Activated T-helper 1 cell treated with anti-CD3 and anti-CD28 coated beads, Interleukin-12 subunit alpha, Interleukin-12 subunit beta, Interleukin-2, Interleukin-4 antibody, amounts not matched to agents 30 ng/mL and 10 ng/mL and 1 ng/mL, durations not matched to agents 14 hours and 24 hours and 36 hours (primary cell): ENCODE data around the gene LPCAT1. TPM values are rescaled to one million over a fixed set of nuclear protein-coding genes. Genes with fewer than 3 reads are reported as not detected.

Source experiments
- DNase-seq: peaks from one replicate; pipeline ENCODE4 v3.0.0; 2021; ENCODE audit warnings: low spot score
- H3K27ac Mint-ChIP-seq: one replicate; pipeline ENCODE4 v1.8.0; 2021; ENCODE audit warnings: mild to moderate bottlenecking, mixed read lengths
- H3K27me3 Mint-ChIP-seq: one replicate; pipeline ENCODE4 v1.8.0; 2022; ENCODE audit warnings: mild to moderate bottlenecking, moderate library complexity, mixed read lengths; ENCODE audit not compliant: insufficient read depth
- H3K36me3 Mint-ChIP-seq: one replicate; pipeline ENCODE4 v1.8.0; 2021; ENCODE audit warnings: low read depth, mixed read lengths
- H3K4me1 Mint-ChIP-seq: one replicate; pipeline ENCODE4 v1.8.0; 2021; ENCODE audit warnings: low read depth, mixed read lengths
- H3K4me3 Mint-ChIP-seq: one replicate; pipeline ENCODE4 v1.8.0; 2021; ENCODE audit warnings: mild to moderate bottlenecking, moderate library complexity, mixed read lengths
- H3K9me3 Mint-ChIP-seq: one replicate; pipeline ENCODE4 v1.8.0; 2021; ENCODE audit warnings: mixed read lengths
- intact Hi-C: fragments of 100-400 bp; cut with micrococcal nuclease; formaldehyde crosslinking; loops from one replicate; pipeline ENCODE4 v1.15.1; 2024
- total RNA-seq: library from RNA; stranded (reverse); gene quantifications from 2 replicates; pipeline ENCODE4 v1.2.3, GENCODE V29; 2022

Gene LPCAT1
- total RNA-seq, 1 donor from 2014 or later: 103 TPM

DNA sequence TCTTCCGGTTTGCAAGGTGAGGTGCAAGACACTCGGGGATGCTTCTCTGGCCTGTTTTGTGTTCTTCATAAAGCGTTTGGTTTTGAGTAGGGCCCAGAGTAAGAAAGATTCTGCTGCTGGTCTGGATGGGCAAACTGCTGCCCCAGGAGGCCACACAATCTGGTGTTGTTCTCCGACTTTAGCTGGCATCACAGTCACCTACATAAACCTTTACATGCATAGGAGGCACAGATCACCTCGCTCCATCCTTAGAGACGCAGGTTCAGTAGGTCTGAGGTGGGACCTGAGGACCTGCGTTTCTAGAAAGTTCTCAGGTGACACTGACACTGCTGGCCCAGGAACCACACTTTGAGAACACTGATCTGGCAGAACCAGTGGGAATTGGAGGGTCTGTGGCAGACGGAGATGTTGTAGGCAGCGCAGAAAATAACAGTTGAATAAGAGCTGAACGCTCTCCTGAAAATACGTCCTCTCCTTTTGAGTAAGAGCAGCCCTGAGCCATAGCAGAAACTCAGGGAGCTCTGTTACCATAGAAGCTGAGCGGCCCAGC lies 74.6 kb downstream of the LPCAT1 start:
- no peaks in the 10 kb centered on the region for H3K36me3 Mint-ChIP-seq
- no peaks in the 10 kb centered on the region for H3K4me1 Mint-ChIP-seq
- peaks cover 13% of the 10 kb centered on the region for H3K9me3 Mint-ChIP-seq
- H3K27ac Mint-ChIP-seq: no peak overlapping the region
- DNase-seq: no peak
- peaks cover 40% of the 10 kb centered on the region for H3K27me3 Mint-ChIP-seq
- no peak overlapping the region for H3K4me3 Mint-ChIP-seq
- intact Hi-C loops: no loop called here

- intact Hi-C loops: no loop called here
- no peaks in the 10 kb centered on the region for H3K4me1 Mint-ChIP-seq
- peaks cover 46% of the 10 kb centered on the region for H3K27me3 Mint-ChIP-seq
- DNase-seq: no peak
- H3K36me3 Mint-ChIP-seq: no peaks in the 10 kb centered on the region
- no peak overlapping the region for H3K27ac Mint-ChIP-seq
- H3K9me3 Mint-ChIP-seq: peaks cover 7% of the 10 kb centered on the region
- no peak overlapping the region for H3K4me3 Mint-ChIP-seq
These were observed 75.2 kb downstream of the LPCAT1 start for GRCh38 chr5:1448511-1449011.

DNA sequence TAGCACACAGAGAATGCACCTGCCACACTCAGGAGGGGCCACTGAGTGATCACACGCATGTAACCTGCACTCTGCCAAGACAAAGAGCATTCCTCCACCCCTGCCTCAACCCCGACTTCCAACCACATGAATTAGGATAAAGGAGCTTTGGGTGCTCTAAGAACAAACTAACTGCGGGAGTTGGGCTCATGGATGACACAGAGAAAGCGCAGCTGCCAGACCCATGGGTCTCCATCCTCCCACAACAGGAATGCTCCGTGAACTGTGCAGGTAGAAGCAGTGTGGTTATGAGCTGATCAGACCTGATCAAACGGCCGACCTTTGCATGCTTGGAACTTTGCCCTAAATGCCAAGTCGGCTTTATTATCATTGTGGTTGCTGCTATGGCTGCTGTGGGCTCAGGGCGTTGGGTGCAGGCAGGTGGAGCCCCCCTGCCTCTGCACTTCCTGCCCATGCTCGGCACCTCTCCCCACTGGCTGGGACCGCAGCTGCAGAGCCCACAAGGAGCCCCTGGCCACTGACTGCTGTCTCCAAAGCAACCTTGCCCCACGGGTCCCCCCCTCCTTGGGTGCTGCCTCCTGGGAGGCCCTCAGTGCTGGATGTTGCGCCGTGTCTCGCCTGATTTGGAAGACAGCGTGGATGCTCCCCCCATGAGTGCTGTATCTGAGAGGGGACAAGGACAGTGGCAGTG lies 75.9 kb downstream of the LPCAT1 start:
- H3K4me1 Mint-ChIP-seq: no peaks in the 10 kb centered on the region
- intact Hi-C loops: no loop called here
- H3K36me3 Mint-ChIP-seq: no peaks in the 10 kb centered on the region
- DNase-seq: no peak
- no peak overlapping the region for H3K4me3 Mint-ChIP-seq
- H3K9me3 Mint-ChIP-seq: no peaks in the 10 kb centered on the region
- no peak overlapping the region for H3K27ac Mint-ChIP-seq
- peaks cover 45% of the 10 kb centered on the region for H3K27me3 Mint-ChIP-seq

DNA sequence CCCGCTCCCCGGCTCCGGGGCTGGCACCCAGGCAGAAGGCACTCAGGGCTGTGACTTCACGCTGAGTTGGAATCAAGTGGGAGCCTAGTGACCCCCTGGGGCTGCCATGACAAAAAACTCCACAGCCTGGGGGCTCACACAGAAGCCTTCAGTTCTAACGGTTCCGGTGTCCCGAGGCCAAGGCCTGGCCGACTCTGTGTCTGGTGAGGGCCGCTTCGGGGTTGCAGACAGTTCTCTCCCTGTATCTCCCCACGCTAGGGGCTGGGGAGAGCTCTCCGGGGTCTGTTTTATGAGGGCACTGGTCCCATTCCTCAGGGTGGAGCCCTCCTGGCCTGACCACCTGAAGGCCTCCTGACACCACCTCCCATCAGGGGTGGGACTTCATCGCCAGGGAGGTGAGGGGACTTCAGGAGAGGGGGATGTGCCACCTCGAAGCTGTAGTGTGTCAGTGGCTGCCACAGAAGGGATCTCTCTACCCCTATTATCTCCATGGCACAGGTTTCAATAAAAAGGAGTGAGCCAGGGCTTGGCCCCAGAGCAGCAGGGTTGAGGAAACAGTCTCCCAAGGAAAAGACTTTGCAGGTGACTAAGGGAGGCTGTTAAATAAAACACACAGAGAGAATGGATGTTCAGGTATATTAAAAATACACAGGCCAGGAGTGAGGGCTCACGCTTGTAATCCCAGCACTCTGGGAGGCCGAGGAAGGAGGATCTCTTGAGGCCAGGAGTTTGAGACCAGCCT lies 77.0 kb downstream of the LPCAT1 start:
- Mint-ChIP-seq H3K27me3 (peaks cover 39% of the 10 kb centered on the region), H3K4me1 (no peaks in the 10 kb centered on the region), H3K27ac (no peak overlapping the region), H3K9me3 (no peaks in the 10 kb centered on the region), H3K36me3 (no peaks in the 10 kb centered on the region), H3K4me3 (no peak overlapping the region)
- DNase-seq: no peak
- intact Hi-C loops: no loop called here

DNA sequence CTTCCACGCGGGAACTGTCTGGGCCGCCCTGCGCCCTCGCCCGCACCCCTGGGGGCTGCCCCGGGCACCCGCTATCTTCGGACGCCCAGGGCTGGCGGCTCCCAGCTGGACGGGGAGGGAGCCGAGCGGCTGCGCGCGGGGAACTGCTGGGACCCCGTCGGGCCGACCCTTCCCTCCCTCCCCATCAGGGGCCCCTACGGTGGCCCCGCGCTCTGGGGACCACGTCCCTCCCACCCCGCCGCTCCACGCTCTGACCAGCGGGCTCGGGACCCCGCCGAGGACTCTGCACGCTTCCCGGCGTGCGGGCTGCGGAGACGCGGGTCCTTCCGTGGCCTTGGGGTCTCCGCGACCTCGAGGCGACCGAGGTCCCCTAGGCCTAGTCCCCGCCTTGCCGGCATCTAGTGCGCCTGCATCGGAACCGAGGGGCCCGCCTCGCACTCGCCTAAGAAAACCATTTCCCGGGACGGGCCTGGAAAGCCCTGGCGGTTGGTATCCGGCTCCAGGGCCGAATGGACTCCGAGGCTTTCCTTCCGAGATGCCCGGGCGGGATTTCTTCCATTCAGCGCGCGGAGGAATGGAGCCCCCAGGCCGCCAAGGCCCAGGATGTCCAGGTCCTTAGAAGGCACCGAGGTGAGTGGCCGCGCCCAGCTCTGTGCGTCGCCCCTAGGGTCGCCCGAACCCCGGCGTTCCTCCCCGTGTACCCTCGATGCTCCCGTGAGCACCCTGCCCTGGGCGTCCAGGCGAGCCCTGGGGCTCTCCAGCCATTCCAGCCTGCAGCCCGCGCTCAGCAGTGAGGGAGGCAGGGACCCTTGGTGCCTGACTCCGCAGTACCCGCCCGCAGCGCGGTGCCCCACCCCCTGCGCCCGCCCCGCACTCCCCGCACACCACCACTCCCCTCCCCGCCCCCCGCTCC lies 77.8 kb downstream of the LPCAT1 start:
- Mint-ChIP-seq H3K27ac (no peak overlapping the region), H3K36me3 (no peaks in the 10 kb centered on the region), H3K4me1 (no peaks in the 10 kb centered on the region), H3K4me3 (no peak overlapping the region), H3K27me3 (peaks cover 35% of the 10 kb centered on the region), H3K9me3 (no peaks in the 10 kb centered on the region)
- DNase-seq: no peak
- intact Hi-C loops: no loop called here

- no peaks in the 10 kb centered on the region for H3K36me3 Mint-ChIP-seq
- no peak within 1 kb of the TSS for H3K4me3 Mint-ChIP-seq
- no peak for DNase-seq
- peaks cover 38% of the 10 kb centered on the region for H3K27me3 Mint-ChIP-seq
- no peaks in the 10 kb centered on the region for H3K9me3 Mint-ChIP-seq
- H3K27ac Mint-ChIP-seq: no peak within 1 kb of the TSS
- intact Hi-C loops: no loop called here
- H3K4me1 Mint-ChIP-seq: no peaks in the 10 kb centered on the region
These were observed 78.5 kb downstream of the LPCAT1 start, which contains the start of gene SLC6A3 for GRCh38 chr5:1445313-1445688. TSS of gene SLC6A3 (minus strand) at chr5:1445440. CDS start at chr5:1443197, 2,243 bp downstream.

GRCh38 chr5:1444361-1445189 lies 79.2 kb downstream of the LPCAT1 start:
- intact Hi-C loops: no loop called here
- Mint-ChIP-seq H3K27ac (no peak overlapping the region), H3K4me1 (no peaks in the 10 kb centered on the region), H3K4me3 (no peak overlapping the region), H3K27me3 (peaks cover 34% of the 10 kb centered on the region), H3K36me3 (no peaks in the 10 kb centered on the region), H3K9me3 (no peaks in the 10 kb centered on the region)
- no peak for DNase-seq

- H3K27ac Mint-ChIP-seq: no peak overlapping the region
- H3K4me3 Mint-ChIP-seq: no peak overlapping the region
- DNase-seq: no peak
- intact Hi-C loops: no loop called here
- no peaks in the 10 kb centered on the region for H3K36me3 Mint-ChIP-seq
- peaks cover 33% of the 10 kb centered on the region for H3K27me3 Mint-ChIP-seq
- H3K9me3 Mint-ChIP-seq: no peaks in the 10 kb centered on the region
- H3K4me1 Mint-ChIP-seq: no peaks in the 10 kb centered on the region
These were observed 79.8 kb downstream of the LPCAT1 start for GRCh38 chr5:1443991-1444360.

DNA sequence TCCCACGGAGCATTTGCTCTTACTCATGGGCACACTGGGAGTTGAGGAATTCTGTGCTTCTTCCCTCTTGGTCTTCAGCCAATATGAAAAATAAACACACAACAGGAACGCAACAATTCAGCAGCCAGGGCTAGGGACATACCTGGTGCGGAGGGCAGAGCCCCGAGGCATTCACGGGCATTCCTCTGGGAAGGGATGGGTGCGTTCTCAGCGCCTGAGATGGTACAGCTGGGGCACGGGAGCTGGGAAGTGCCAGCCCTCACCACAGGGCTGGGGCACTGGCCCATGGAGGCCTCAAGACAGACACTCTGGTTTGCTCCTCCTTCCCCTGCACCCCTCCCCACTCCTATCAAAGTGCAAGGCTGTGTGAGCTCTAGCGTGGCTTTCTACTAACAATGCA lies 80.6 kb downstream of the LPCAT1 start:
- Mint-ChIP-seq H3K9me3 (no peaks in the 10 kb centered on the region), H3K27me3 (peaks cover 29% of the 10 kb centered on the region), H3K27ac (no peak overlapping the region), H3K36me3 (no peaks in the 10 kb centered on the region), H3K4me3 (no peak overlapping the region), H3K4me1 (no peaks in the 10 kb centered on the region)
- intact Hi-C loops: no loop called here
- DNase-seq: no peak

DNA sequence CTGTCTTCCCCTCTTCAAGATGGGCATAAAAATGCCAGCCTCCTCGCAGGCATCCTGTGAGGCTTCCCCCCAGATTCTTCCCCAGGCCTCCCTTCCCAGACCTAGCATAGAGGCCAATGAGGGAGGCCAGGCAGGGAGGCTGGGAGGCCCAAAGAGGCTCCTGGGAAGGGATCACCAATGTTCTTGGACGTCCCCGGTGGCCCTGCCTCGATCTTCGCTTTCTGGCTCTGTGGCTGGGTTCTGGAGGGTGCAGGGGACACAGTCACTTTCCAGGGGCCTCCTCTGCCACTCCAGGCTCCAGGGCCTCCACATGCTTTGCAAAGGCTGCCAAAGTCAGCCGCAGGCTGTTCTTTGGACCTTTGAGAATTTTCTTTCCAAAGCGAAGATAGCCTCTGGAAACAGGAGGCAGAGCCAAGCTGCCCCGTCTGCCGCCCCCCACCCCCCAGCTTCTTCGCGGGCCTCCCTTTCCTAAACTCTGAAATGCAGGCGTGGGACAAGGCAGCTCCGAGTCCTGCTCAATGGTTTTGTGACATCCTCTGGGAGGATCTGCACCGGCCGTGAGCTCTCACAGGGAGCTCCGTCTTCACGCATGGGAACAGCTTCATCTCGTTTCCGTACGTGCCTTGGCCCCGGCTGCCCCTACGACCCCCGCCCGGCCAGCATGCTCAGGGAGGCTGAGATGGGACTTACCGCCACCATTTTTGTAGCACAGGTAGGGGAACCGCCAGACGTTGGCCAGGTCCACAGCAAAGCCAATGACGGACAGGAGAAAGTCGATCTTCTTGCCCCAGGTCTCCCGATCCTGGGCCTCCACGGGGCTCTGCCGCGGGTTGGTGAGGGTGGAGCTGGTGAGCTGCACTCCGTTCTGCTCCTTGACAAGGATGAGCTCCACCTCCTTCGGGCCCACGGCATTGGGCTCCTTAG lies 81.3 kb downstream of the LPCAT1 start:
- Mint-ChIP-seq H3K4me3 (no peak overlapping the region), H3K27me3 (peaks cover 24% of the 10 kb centered on the region), H3K27ac (no peak overlapping the region), H3K4me1 (no peaks in the 10 kb centered on the region), H3K36me3 (no peaks in the 10 kb centered on the region), H3K9me3 (no peaks in the 10 kb centered on the region)
- no peak for DNase-seq
- intact Hi-C loops: no loop called here

GRCh38 chr5:1441166-1441865 lies 82.4 kb downstream of the LPCAT1 start:
- no peaks in the 10 kb centered on the region for H3K4me1 Mint-ChIP-seq
- DNase-seq: no peak
- no peak overlapping the region for H3K27ac Mint-ChIP-seq
- peaks cover 15% of the 10 kb centered on the region for H3K27me3 Mint-ChIP-seq
- H3K36me3 Mint-ChIP-seq: no peaks in the 10 kb centered on the region
- intact Hi-C loops: no loop called here
- H3K9me3 Mint-ChIP-seq: no peaks in the 10 kb centered on the region
- H3K4me3 Mint-ChIP-seq: no peak overlapping the region
